GM19372 (cell line): ENCODE data around the gene ECHS1.
A peak's percentile ranks its signal among the peaks of the same experiment; 100 is the strongest.
"Not testable (repeated sequence)": the region's sequence is repeated elsewhere in the genome, so short reads cannot be mapped to it uniquely, and the experiment has no call there.

Experiments used
- ATAC-seq: cut with Tn5 transposase; IDR thresholded peaks from one replicate; pipeline ENCODE4 v1.9.1; 2021; ENCODE audit warnings: mild to moderate bottlenecking, low read depth, moderate library complexity; ENCODE audit not compliant: unreplicated experiment

The ECHS1 gene

GRCh38 chr10:133327651-133328357 is 45.4 kb downstream of the ECHS1 start:
- ATAC-seq, result no peak

GRCh38 chr10:133326745-133327650 is 46.2 kb downstream of the ECHS1 start:
- no peak for ATAC-seq

GRCh38 chr10:133326223-133326551 is 47.0 kb downstream of the ECHS1 start:
- no peak for ATAC-seq

GRCh38 chr10:133325440-133326222 is 47.5 kb downstream of the ECHS1 start:
- no peak for ATAC-seq

- no peak for ATAC-seq
These were observed 48.3 kb downstream of the ECHS1 start for GRCh38 chr10:133324857-133325260.

GRCh38 chr10:133324198-133324792 is 48.9 kb downstream of the ECHS1 start:
- no peak for ATAC-seq

- ATAC-seq, result not testable (repeated sequence)
These were observed 51.0 kb downstream of the ECHS1 start for GRCh38 chr10:133322064-133322709.

GRCh38 chr10:133320852-133321422 is 52.2 kb downstream of the ECHS1 start:
- ATAC-seq, result not testable (repeated sequence)

- peak; percentile 75 for ATAC-seq
These were observed 54.5 kb downstream of the ECHS1 start for GRCh38 chr10:133318494-133319127.

GRCh38 chr10:133316732-133317131 is 56.4 kb downstream of the ECHS1 start:
- no peak for ATAC-seq

- ATAC-seq, result no peak
These were observed 56.9 kb downstream of the ECHS1 start for GRCh38 chr10:133316266-133316665.

- ATAC-seq, result no peak
These were observed 57.3 kb downstream of the ECHS1 start for GRCh38 chr10:133315847-133316246.

- no peak for ATAC-seq
These were observed 58.2 kb downstream of the ECHS1 start for GRCh38 chr10:133314911-133315310.

- no peak for ATAC-seq
These were observed 60.0 kb downstream of the ECHS1 start for GRCh38 chr10:133313192-133313591.

- no peak for ATAC-seq
These were observed 60.4 kb downstream of the ECHS1 start for GRCh38 chr10:133312769-133313145.
